HG03575 (cell line): Measurements from ENCODE around the gene FBXO34.
"Not testable (repeated sequence)": the region's sequence is repeated elsewhere in the genome, so short reads cannot be mapped to it uniquely, and the experiment has no call there.

Source experiments
- ATAC-seq: cut with Tn5 transposase; IDR thresholded peaks from one replicate; pipeline ENCODE4 v1.9.1; 2021; ENCODE audit not compliant: unreplicated experiment, insufficient number of reproducible peaks, low FRiP score; ENCODE audit errors: extremely low read depth

The FBXO34 gene

DNA sequence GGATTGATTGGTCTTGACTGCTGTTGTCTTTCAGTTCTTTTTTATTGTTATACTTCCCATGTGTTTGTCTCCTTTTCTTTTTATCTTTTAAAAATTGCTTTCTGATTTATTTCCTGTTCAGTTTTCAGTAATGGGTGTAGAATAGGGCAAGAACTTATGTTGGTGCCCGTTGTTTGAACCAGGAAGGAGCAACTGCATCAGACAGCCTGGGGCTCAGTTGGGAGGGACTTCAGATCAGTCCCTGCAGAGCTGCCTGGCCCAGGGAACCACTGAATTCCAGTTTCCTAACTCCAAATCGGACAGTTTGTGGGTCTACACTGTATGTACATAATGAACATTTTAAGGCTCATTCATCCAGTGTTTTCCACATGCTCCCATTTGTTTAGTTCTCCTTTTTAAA is 64.9 kb downstream of the FBXO34 start:
- no peak for ATAC-seq

GRCh38 chr14:55336691-55337090 is 65.5 kb downstream of the FBXO34 start:
- no peak for ATAC-seq

DNA sequence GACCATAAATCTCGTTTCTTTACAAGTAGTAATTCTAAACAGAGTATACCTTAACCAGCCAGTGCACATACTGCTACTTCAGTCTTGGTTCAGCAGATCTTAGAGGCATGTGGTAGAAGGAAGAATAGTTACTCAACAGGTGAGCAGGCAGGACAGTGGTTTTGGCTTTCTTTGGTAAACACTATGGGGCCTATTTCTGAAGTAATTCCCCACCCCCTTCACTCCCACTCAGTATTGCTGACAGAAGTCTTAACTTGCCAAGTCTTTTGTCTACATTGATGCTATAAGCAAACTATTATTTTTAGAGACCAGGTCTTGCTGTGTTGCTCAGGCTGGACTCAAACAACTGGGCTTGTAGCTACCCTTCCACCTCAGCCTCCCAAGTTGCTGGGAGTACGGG is 68.5 kb downstream of the FBXO34 start:
- peak; percentile 76 for ATAC-seq

DNA sequence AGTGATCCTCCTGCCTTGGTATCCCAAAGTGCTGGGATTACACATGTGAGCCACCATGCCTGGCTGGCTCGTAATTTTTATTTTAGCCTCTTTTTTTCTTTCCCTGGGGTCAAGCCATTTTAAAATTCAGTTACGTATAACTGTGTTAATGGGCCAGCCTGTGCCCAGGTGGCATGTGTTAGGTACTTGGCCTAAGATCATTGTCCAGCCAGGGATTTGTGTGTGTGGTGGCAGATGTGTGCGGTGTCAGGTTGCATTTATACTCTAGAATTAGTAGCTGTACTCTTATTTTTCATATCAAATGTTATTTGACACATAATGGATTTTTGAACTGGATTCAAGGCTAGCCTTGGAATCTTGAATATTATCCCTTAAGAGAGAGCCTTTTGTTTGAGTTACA is 69.3 kb downstream of the FBXO34 start:
- ATAC-seq, result no peak

DNA sequence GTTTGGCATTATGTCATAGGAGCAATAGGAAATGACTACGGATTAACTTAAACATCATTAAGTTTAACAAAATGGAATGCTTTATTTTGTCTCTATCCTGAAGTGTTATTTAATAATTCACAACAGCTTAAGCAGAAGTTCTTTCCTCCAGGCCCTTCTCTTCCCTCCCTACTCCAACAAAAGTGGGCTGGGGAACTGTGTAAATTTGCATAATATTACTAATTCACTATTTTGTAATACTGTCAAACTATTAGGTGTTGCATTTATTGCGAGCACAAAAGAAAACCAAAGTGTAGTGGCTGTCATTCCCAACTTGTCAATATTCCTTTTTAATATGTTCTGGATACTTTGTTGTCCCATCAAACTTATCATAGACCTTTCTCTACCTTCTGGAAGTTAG is 70.6 kb downstream of the FBXO34 start:
- ATAC-seq, result no peak

GRCh38 chr14:55344582-55345163 is 73.5 kb downstream of the FBXO34 start:
- ATAC-seq, result not testable (repeated sequence)

- ATAC-seq, result no peak
Measured at GRCh38 chr14:55347040-55347439, 75.8 kb downstream of the FBXO34 start.

DNA sequence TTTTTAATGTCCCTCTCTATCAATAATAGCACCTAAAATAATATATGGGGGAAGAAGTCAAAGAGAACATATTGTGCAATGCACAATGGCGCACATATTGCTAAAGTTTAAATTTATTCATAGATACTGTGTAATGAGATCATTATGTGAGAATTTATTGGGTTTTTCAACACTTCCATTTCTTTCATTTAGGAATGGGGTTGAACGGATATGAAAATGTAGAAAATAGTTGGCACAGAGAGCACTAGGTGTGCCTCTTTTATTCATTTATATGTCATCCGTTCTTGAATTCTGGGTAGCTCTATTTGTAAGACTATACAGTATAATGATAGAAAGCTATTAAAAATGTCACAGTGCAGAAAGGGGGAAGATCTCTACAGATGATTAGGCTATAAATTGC is 76.5 kb downstream of the FBXO34 start:
- ATAC-seq, result no peak

- ATAC-seq, result no peak
Measured at GRCh38 chr14:55348766-55349453, 77.7 kb downstream of the FBXO34 start.

DNA sequence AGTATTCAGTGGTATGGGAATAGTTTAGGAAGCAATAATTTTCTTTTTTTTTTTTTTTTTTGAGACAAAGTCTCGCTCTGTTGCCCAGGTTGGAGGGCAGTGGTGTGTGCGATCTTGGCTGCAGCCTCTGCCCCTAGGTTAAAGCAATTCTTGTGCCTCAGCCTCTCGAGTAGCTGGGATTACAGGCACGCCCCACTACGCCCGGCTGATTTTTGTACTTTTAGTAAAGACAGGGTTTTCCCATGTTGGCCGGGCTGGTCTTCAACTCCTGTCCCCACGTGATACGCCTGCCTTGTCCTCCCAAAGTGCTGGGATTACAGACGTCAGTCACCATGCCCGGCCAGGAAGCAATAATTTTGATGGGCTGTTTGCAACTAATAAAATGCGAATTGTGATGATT is 78.3 kb downstream of the FBXO34 start:
- ATAC-seq, result no peak

DNA sequence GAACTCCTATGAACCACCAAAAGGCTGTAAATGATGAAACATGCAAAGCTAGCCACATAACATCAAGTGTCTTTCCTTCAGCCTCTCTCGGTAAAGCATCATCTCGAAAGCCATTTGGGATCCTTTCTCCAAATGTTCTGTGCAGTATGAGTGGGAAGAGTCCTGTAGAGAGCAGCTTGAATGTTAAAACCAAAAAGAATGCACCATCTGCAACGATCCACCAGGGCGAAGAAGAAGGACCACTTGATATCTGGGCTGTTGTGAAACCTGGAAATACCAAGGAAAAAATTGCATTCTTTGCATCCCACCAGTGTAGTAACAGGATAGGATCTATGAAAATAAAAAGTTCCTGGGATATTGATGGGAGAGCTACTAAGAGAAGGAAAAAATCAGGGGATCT is 79.2 kb downstream of the FBXO34 start:
- no peak for ATAC-seq

GRCh38 chr14:55351111-55351510 is 79.9 kb downstream of the FBXO34 start:
- no peak for ATAC-seq

- no peak for ATAC-seq
Measured at GRCh38 chr14:55352201-55352600, 81.0 kb downstream of the FBXO34 start.

GRCh38 chr14:55353686-55354467 is 82.7 kb downstream of the FBXO34 start:
- ATAC-seq, result no peak

GRCh38 chr14:55354500-55354899 is 83.3 kb downstream of the FBXO34 start:
- ATAC-seq, result no peak

DNA sequence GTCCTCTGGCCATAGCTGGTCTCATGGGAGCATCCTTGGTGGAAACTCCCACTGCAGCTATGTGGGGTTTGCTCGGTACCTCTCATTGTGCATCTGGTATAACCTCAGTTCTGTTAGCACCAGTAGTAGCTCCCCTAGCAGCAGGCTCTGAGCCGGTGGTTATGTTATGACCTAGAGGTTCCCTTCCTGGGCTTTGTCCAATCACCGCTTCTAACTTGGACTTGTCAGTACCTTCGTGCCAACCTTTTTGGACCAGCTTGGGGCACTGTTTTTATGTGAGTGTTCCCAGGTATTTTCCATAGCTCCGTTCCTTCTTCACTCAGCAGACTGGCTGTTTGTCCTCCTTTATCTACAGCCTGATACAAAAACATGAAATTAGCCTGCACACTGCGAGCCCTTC is 84.7 kb downstream of the FBXO34 start:
- no peak for ATAC-seq

DNA sequence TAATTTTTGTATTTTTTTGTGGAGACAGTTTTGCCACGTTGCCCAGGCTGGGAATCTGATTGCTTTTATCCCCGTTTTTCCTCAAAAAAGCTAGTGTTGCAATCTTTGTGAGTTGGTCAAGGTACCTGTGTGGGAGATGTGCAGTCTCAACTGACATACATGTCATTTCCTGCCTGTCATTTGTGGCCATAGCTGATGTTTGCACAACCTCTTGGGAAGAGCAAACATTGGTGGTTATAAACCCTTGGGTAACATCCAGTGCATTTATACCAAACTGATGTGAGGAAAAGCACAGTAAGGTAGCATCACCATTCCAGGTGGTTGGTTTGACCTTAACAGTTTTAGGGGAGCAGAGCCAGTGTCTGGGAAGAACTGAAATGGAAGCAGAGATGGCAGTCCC is 85.7 kb downstream of the FBXO34 start:
- ATAC-seq, result no peak

DNA sequence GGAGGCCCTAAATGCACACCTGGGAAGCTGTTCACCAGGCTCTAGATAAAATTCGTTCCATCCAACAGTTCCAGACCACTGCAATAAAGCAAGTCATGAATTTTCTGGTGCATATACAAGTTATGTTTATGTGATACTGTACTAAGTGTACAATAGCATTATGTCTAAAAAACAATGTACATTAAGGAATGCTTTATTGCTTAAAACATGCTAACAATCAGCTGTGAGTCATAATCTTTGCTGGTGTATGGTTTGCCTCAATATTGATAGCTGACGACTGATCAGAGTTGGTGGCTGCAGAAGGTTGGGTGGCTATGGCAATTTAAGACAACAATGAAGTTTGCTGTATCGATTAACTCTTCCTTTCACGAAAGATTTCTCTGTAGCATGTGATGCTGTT is 88.1 kb downstream of the FBXO34 start:
- no peak for ATAC-seq

DNA sequence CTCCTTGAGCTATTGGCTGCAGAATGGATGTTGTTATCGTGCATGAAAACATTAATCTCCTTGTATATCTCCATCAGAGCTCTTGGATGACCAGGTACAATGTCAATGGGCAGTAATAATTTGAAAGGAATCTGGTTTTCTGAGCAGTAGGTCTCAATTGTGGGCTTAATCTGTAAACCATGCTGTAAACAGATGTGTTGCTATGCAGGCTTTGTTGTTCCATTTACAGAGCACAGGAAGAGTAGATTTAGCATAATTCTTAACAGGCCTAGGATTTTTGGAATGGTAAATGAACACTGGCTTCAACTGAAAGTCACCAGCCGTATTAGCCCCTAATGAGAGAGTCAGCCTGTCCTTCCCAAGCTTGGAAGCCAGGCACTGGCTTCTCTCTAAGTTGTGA is 90.0 kb downstream of the FBXO34 start:
- no peak for ATAC-seq

DNA sequence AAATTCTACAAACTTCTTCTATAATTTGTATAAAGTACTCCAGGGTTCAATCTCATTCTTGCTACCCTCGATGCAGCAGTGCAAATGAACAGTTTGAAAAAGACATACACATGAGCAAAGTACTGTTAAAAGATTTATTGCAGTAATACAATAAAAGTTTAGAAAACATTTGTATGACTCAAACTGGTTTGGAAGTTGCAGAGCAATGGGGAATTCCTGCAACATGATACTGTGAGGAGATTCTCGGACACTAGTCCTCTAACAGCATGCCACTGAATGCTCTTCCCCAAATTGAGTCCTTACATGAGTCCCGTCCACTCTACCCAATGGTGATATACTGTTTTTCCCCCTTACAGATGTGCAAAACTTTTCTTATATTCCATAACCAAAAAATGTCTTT is 95.0 kb downstream of the FBXO34 start:
- no peak for ATAC-seq
